ENCODE measurements around the gene GALNT18. TPM values are rescaled to one million over a fixed set of nuclear protein-coding genes. Genes with fewer than 3 reads are reported as not detected.
"Not testable (repeated sequence)": the region's sequence is repeated elsewhere in the genome, so short reads cannot be mapped to it uniquely, and the experiment has no call there.

The GALNT18 gene
- total RNA-seq, 1 experiment from 2014 or later, result 14.1 TPM

DNA sequence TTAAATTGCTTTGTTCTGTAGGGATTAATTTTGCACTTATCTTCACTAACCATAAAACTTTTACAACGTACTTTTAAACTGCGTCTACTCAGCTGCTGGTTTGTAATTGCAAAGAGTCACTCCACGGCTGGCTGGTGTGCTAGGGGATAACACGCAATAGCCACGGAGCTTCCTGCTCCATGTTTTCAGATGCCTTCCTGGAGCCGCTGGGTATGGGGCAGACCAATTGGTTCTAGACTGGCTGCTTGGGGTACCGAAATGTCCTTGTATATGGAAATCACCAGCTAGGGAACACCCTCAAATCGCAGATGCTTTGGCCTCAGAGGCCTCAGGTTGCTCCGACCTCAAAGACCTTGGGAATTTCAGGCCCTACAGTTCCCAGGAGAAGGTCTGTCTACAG, 265.0 kb downstream of the GALNT18 start:
- no peaks in the 10 kb centered on the region for H3K9me3 Mint-ChIP-seq (ENCODE audit: unreplicated experiment)
- ChIA-PET POLR2A (interaction anchor here (1.2 kb wide), 1 partner anchor 33 kb away, joined by 3 read pairs; no protein-coding TSS in a partner anchor), CTCF (interaction anchor here (0.6 kb wide), 1 partner anchor 368 kb away, joined by 3 read pairs; no protein-coding TSS in a partner anchor)
- no TSS peak for BruUV-seq (replicated peaks)
- no peaks in the 10 kb centered on the region for H3K4me1 Mint-ChIP-seq (ENCODE audit: insufficient read depth, unreplicated experiment)
- H3K27me3 Mint-ChIP-seq (ENCODE audit: insufficient read depth, unreplicated experiment), result no peaks in the 10 kb centered on the region
- intact Hi-C loops (cut with micrococcal nuclease), result no loop called here
- TF ChIP-seq, protein P1, sequence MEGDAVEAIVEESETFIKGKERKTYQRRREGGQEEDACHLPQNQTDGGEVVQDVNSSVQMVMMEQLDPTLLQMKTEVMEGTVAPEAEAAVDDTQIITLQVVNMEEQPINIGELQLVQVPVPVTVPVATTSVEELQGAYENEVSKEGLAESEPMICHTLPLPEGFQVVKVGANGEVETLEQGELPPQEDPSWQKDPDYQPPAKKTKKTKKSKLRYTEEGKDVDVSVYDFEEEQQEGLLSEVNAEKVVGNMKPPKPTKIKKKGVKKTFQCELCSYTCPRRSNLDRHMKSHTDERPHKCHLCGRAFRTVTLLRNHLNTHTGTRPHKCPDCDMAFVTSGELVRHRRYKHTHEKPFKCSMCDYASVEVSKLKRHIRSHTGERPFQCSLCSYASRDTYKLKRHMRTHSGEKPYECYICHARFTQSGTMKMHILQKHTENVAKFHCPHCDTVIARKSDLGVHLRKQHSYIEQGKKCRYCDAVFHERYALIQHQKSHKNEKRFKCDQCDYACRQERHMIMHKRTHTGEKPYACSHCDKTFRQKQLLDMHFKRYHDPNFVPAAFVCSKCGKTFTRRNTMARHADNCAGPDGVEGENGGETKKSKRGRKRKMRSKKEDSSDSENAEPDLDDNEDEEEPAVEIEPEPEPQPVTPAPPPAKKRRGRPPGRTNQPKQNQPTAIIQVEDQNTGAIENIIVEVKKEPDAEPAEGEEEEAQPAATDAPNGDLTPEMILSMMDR (IDR thresholded peaks at IDR 0.05; ENCODE audit: unreplicated experiment), result no peak
- no peak overlapping the region for H3K4me3 Mint-ChIP-seq (ENCODE audit: unreplicated experiment)
- no peak for DNase-seq (ENCODE audit: unreplicated experiment)
- H3K27ac Mint-ChIP-seq (ENCODE audit: low read depth, unreplicated experiment), result no peak overlapping the region
- H3K36me3 Mint-ChIP-seq (ENCODE audit: insufficient read depth, unreplicated experiment), result no peaks in the 10 kb centered on the region

DNA sequence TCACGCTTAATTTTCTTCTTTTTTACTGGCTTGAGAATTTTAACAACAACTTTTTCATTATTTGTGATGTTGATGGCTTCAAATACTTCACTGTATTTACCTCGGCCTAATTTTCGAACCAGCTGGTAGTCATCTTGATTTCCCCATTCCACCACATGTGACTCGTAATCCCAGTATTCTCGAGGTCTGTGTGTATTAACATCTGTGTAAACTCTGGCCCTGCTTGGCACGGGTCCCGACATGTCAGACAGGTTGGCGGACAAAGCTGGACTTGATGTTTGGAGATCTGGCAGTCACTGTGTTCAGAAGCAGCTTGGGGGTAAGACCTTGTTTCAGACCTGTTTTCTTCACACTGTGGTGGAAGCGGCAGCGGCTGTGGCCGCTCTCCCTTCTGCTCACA, 268.9 kb downstream of the GALNT18 start, which contains the start of gene CSNK2A3:
CSNK2A3 (minus strand) TSS at position 373 of the 400 bp plus-strand sequence; CDS start at position 242, 131 bp downstream.
- H3K36me3 Mint-ChIP-seq (ENCODE audit: insufficient read depth, unreplicated experiment); BruUV-seq (replicated peaks); DNase-seq (ENCODE audit: unreplicated experiment); H3K27me3 Mint-ChIP-seq (ENCODE audit: insufficient read depth, unreplicated experiment); H3K4me3 Mint-ChIP-seq (ENCODE audit: unreplicated experiment); H3K9me3 Mint-ChIP-seq (ENCODE audit: unreplicated experiment); H3K4me1 Mint-ChIP-seq (ENCODE audit: insufficient read depth, unreplicated experiment); POLR2A ChIA-PET; intact Hi-C loops (cut with micrococcal nuclease); H3K27ac Mint-ChIP-seq (ENCODE audit: low read depth, unreplicated experiment): not testable (repeated sequence)
- CTCF ChIA-PET, result interaction anchor here (1.2 kb wide), 1 partner anchor 18 kb away, joined by 3 read pairs; no protein-coding TSS in a partner anchor

DNA sequence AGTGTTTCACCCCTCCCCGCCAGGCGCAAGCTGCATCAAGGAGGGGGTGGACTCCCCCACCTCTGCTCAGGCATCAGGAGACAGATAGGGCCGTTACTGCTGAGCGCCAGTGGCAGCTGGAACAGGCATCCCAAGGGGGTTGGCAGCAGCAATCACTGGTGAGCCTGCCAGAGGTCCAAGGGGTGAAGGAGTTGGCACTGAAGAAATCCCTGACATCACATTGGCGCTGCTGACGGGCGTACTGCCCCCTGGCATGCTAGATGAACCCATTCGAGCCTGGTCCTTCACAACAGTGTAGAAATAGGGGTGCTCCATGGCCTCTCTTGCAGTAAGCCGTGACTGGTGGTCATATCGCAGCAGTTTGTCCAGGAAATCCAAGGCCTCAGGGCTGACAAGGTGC, 270.0 kb downstream of the GALNT18 start:
- POLR2A ChIA-PET; H3K4me1 Mint-ChIP-seq (ENCODE audit: insufficient read depth, unreplicated experiment); H3K9me3 Mint-ChIP-seq (ENCODE audit: unreplicated experiment); H3K36me3 Mint-ChIP-seq (ENCODE audit: insufficient read depth, unreplicated experiment); intact Hi-C loops (cut with micrococcal nuclease); H3K27me3 Mint-ChIP-seq (ENCODE audit: insufficient read depth, unreplicated experiment); H3K4me3 Mint-ChIP-seq (ENCODE audit: unreplicated experiment); DNase-seq (ENCODE audit: unreplicated experiment); H3K27ac Mint-ChIP-seq (ENCODE audit: low read depth, unreplicated experiment); BruUV-seq (replicated peaks): not testable (repeated sequence)
- CTCF ChIA-PET, result interaction anchor here (0.6 kb wide), 1 partner anchor 412 kb away, joined by 4 read pairs; no protein-coding TSS in a partner anchor

DNA sequence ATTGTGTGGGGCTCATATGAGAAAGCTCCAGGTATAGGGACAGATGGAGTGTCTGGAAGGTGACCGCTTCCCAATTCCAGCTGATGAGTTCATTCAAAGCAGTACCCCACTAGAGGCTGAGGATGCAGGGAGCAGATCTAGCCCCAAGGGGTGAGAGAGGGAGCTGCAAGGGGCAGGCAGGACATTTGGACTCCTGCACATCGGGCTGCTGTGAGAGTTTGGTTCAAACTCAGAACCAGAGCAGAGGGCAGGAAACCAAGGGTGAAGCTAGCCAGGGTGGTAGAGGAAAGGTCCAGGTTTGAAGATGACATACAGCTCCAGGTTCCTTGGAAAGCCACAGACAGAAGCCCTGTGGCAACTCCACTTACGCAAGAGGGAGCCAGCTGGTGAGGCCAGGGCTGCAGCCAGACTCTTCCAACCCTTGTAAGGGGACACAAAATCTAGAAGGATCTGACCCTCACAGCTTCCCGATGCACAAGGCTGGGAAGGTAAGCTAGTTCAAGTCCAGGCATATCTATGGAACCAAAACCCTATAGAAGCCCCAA, 270.7 kb downstream of the GALNT18 start:
- no TSS peak for BruUV-seq (replicated peaks)
- H3K4me3 Mint-ChIP-seq (ENCODE audit: unreplicated experiment), result no peak overlapping the region
- ChIA-PET POLR2A (no interaction called here), CTCF (interaction anchor here (0.6 kb wide), 2 partner anchors 413 to 492 kb away, joined by 3 to 4 read pairs; no protein-coding TSS in a partner anchor)
- H3K4me1 Mint-ChIP-seq (ENCODE audit: insufficient read depth, unreplicated experiment), result no peaks in the 10 kb centered on the region
- DNase-seq (ENCODE audit: unreplicated experiment), result peak; percentile 16
- H3K9me3 Mint-ChIP-seq (ENCODE audit: unreplicated experiment), result no peaks in the 10 kb centered on the region
- TF ChIP-seq, protein P1 (IDR thresholded peaks at IDR 0.05; ENCODE audit: unreplicated experiment), result no peak
- no peaks in the 10 kb centered on the region for H3K27me3 Mint-ChIP-seq (ENCODE audit: insufficient read depth, unreplicated experiment)
- no peaks in the 10 kb centered on the region for H3K36me3 Mint-ChIP-seq (ENCODE audit: insufficient read depth, unreplicated experiment)
- no peak overlapping the region for H3K27ac Mint-ChIP-seq (ENCODE audit: low read depth, unreplicated experiment)
- intact Hi-C loops (cut with micrococcal nuclease), result no loop called here

DNA sequence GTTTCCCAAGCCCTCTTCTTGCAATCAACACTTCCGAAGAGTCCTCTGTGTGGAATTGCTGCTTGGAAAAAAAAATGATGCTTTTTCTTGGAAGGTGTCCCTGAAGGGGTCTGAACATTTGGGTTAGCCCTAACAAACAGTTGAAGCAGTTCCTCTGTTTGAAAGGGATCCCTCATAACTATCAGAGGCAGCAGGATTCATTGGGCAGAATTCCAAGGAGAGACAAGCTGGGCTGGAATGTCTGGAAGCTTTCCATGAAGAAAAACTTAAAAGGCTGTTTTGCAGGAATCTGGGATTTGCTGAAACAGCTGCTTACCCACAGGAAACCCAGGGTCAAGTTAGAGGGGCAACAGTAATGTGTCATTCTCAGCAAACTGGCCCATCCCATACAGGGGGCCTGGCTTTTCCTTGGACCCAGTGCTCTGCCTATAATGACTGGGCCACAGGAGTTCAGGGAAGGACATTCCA, 271.9 kb downstream of the GALNT18 start:
- no TSS peak for BruUV-seq (replicated peaks)
- Mint-ChIP-seq H3K27ac (ENCODE audit: low read depth, unreplicated experiment) (no peak overlapping the region), H3K4me3 (ENCODE audit: unreplicated experiment) (no peak overlapping the region), H3K36me3 (ENCODE audit: insufficient read depth, unreplicated experiment) (no peaks in the 10 kb centered on the region), H3K4me1 (ENCODE audit: insufficient read depth, unreplicated experiment) (no peaks in the 10 kb centered on the region), H3K9me3 (ENCODE audit: unreplicated experiment) (no peaks in the 10 kb centered on the region), H3K27me3 (ENCODE audit: insufficient read depth, unreplicated experiment) (no peaks in the 10 kb centered on the region)
- intact Hi-C loops (cut with micrococcal nuclease), result no loop called here
- peak; percentile 18 for DNase-seq (ENCODE audit: unreplicated experiment)
- ChIA-PET CTCF (no interaction called here), POLR2A (no interaction called here)
- TF ChIP-seq, protein P1 (IDR thresholded peaks at IDR 0.05; ENCODE audit: unreplicated experiment), result no peak

All from MCF 10A (cell line).